K562 (cell line): ENCODE data around the gene HBG1. TPM values are rescaled to one million over a fixed set of nuclear protein-coding genes. Genes with fewer than 3 reads are reported as not detected.
A peak's percentile ranks its signal among the peaks of the same experiment; 100 is the strongest.

Experiments
- HDAC8 ChIP-seq: fragments of 450-650 bp; IDR thresholded peaks from 2 replicates; pipeline ENCODE4 v1.6.1; 2016; ENCODE audit warnings: mild to moderate bottlenecking, missing genetic modification characterization, moderate library complexity, missing compliant biosample characterization
- HDGF ChIP-seq: fragments of 450-650 bp; IDR thresholded peaks from 2 replicates; pipeline ENCODE4 v1.6.1; 2016
- HIVEP1 ChIP-seq: fragments of 250-450 bp; sonication (Bioruptor Pico); IDR thresholded peaks from 2 replicates; pipeline ENCODE4 v1.4.0; 2020; ENCODE audit warnings: mild to moderate bottlenecking
- MYBL2 ChIP-seq, 2 experiments: fragments of 450-650 bp in 1 of 2; sonication (generic) in 1 of 2; formaldehyde crosslinking in 1 of 2; IDR thresholded peaks; 2 replicates each; pipeline versions ENCODE4 v1.6.1 to v1.8.1; 2017 to 2022; ENCODE audit warnings: borderline replicate concordance in 1 of 2, inconsistent platforms in 1 of 2, low read depth in 1 of 2, mild to moderate bottlenecking in 1 of 2, missing genetic modification reagents in 1 of 2, moderate library complexity in 1 of 2
- MYNN ChIP-seq, 2 experiments: sonication (generic); formaldehyde crosslinking in 1 of 2; IDR thresholded peaks; 2 replicates each; pipeline versions ENCODE4 v1.5.0 to v1.6.1; 2016 to 2020; ENCODE audit warnings: antibody characterized with exemption in 1 of 2, missing genetic modification reagents in 1 of 2
- NBN ChIP-seq: fragments of 450-650 bp; IDR thresholded peaks from 2 replicates; pipeline ENCODE4 v1.6.1; 2016; ENCODE audit warnings: low read depth, mild to moderate bottlenecking
- PTTG1 ChIP-seq: fragments of 450-650 bp; IDR thresholded peaks from 2 replicates; pipeline ENCODE4 v1.6.1; 2016; ENCODE audit warnings: low read depth, mild to moderate bottlenecking, missing genetic modification characterization, missing compliant biosample characterization
- SPI1 ChIP-seq: IDR thresholded peaks from 2 replicates; pipeline ENCODE4 v1.6.1; 2011; ENCODE audit warnings: low read depth, low read length, control low read depth, borderline replicate concordance
- SUPT5H ChIP-seq: fragments of 450-650 bp; IDR thresholded peaks from 2 replicates; pipeline ENCODE4 v1.6.1; 2016
- TOE1 ChIP-seq, 2 experiments: fragments of 450-650 bp in 1 of 2; sonication (generic) in 1 of 2; formaldehyde crosslinking in 1 of 2; IDR thresholded peaks; 2 replicates each; pipeline versions ENCODE4 v1.7.1 to v1.8.0; 2016 to 2022; ENCODE audit warnings: borderline replicate concordance in 2 of 2, mild to moderate bottlenecking in 2 of 2, antibody characterized with exemption in 1 of 2, inconsistent platforms in 1 of 2, low read depth in 1 of 2, missing genetic modification reagents in 1 of 2, moderate library complexity in 1 of 2
- WHSC1 ChIP-seq: IDR thresholded peaks from one replicate; pipeline ENCODE4 v1.6.1; 2012; ENCODE audit warnings: low read length, control low read depth, inconsistent platforms
- ZKSCAN8 ChIP-seq: fragments of 200-800 bp; sonication (Bioruptor generic); IDR thresholded peaks from 2 replicates; pipeline ENCODE4 v1.6.1; 2016; ENCODE audit warnings: missing genetic modification characterization, missing compliant biosample characterization
- ZNF146 ChIP-seq: IDR thresholded peaks from one replicate; pipeline ENCODE4 v1.6.1; 2018; ENCODE audit warnings: missing compliant biosample characterization; ENCODE audit not compliant: unreplicated experiment
- ZNF184 ChIP-seq: sonication (generic); formaldehyde crosslinking; IDR thresholded peaks from 2 replicates; pipeline ENCODE4 v1.5.0; 2020; ENCODE audit warnings: missing genetic modification reagents
- ZNF197 ChIP-seq: fragments of 200-800 bp; sonication (Bioruptor generic); IDR thresholded peaks from 2 replicates; pipeline ENCODE4 v1.6.1; 2016; ENCODE audit warnings: low read depth, missing genetic modification characterization, missing compliant biosample characterization
- ZNF586 ChIP-seq: fragments of 450-650 bp; formaldehyde crosslinking; conservative IDR thresholded peaks from 2 replicates; pipeline ENCODE4 v1.4.0; 2020; ENCODE audit warnings: mild to moderate bottlenecking, moderate library complexity
- polyA plus RNA-seq, 8 experiments: library from polyadenylated mRNA; depleted of rRNA in 4 of 8; stranded (reverse) in 5 of 8; unstranded in 3 of 8; fragments of >200 nt; fragmentation: Nextera tagmentation in 2 of 8; fragmentation: Illumina TruSeq in 1 of 8; extraction: Ambion mirVana in 2 of 8; extraction: Trizol in 1 of 8; gene quantifications; 2 replicates each; pipeline versions ENCODE4 v1.2.1 to v1.2.3, GENCODE V29; 2011 to 2014; ENCODE audit warnings: inconsistent platforms in 1 of 8, missing spikeins in 1 of 8
- total RNA-seq, 7 experiments: library from RNA; depleted of rRNA in 6 of 7; stranded (reverse); fragments of >200 nt in 6 of 7; fragmentation: Illumina TruSeq in 2 of 7; extraction: Trizol in 2 of 7; gene quantifications; 2 replicates each; pipeline versions ENCODE4 v1.2.1 to v1.2.3, GENCODE V29; 2011 to 2021; ENCODE audit warnings: low replicate concordance in 1 of 7
- TF ChIP-seq, protein P1 (sequence below): conservative IDR thresholded peaks from 2 replicates; pipeline ENCODE4 v1.6.1; 2011; ENCODE audit warnings: low read depth, mild to moderate bottlenecking, low read length; ENCODE audit not compliant: control insufficient read depth
- TF ChIP-seq, protein P2 (sequence below), 2 experiments: fragments of 450-650 bp; formaldehyde crosslinking in 1 of 2; IDR thresholded peaks; 2 replicates each; pipeline versions ENCODE4 v1.4.0 to v1.6.1; 2014 to 2020; ENCODE audit warnings: mild to moderate bottlenecking in 2 of 2, borderline replicate concordance in 1 of 2, low read depth in 1 of 2

The HBG1 gene
- total and polyA plus RNA-seq, 9 of the 15 experiments (the other 6 are each of a cell fraction or from before 2014, with no cell fraction given): 1,066 to 16,338 (median 4,898) TPM

DNA sequence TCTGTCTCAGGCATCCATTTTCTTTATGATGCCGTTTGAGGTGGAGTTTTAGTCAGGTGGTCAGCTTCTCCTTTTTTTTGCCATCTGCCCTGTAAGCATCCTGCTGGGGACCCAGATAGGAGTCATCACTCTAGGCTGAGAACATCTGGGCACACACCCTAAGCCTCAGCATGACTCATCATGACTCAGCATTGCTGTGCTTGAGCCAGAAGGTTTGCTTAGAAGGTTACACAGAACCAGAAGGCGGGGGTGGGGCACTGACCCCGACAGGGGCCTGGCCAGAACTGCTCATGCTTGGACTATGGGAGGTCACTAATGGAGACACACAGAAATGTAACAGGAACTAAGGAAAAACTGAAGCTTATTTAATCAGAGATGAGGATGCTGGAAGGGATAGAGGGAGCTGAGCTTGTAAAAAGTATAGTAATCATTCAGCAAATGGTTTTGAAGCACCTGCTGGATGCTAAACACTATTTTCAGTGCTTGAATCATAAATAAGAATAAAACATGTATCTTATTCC, 31.0 kb upstream of the HBG1 start (continued):
- TF ChIP-seq, protein P1, sequence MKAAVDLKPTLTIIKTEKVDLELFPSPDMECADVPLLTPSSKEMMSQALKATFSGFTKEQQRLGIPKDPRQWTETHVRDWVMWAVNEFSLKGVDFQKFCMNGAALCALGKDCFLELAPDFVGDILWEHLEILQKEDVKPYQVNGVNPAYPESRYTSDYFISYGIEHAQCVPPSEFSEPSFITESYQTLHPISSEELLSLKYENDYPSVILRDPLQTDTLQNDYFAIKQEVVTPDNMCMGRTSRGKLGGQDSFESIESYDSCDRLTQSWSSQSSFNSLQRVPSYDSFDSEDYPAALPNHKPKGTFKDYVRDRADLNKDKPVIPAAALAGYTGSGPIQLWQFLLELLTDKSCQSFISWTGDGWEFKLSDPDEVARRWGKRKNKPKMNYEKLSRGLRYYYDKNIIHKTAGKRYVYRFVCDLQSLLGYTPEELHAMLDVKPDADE: peak; percentile 94
- TF ChIP-seq HIVEP1 (CRISPR knock-in tag) (peak; percentile 89), TOE1 (IDR thresholded peaks at IDR 0.05; ENCODE audit: borderline replicate concordance) (peak; percentile 83), TOE1 (CRISPR knock-in tag; IDR thresholded peaks at IDR 0.05; ENCODE audit: borderline replicate concordance, low read depth) (no peak), PTTG1 (tag) (no peak), NBN (peak; percentile 98), ZNF184 (CRISPR knock-in tag) (no peak), HDAC8 (no peak), ZKSCAN8 (CRISPR knock-in tag) (peak; percentile 82), ZNF586 (0 out of 2 replicates have a peak, but pooled peaks have one; percentile 15), MYBL2 (IDR thresholded peaks at IDR 0.05; ENCODE audit: low read depth) (no peak; the same call in 1 of the 2 replicates), MYBL2 (CRISPR knock-in tag; IDR thresholded peaks at IDR 0.05; ENCODE audit: borderline replicate concordance) (no peak), ZNF146 (CRISPR knock-in tag) (no peak), MYNN (IDR thresholded peaks at IDR 0.05) (peak; percentile 96), MYNN (CRISPR knock-in tag; IDR thresholded peaks at IDR 0.05) (no peak), SPI1 (peak; percentile 66; the same call in 1 of the 2 replicates), HDGF (no peak), ZNF197 (CRISPR knock-in tag) (peak; percentile 89), SUPT5H (no peak), WHSC1 (no peak)
- TF ChIP-seq, protein P2, sequence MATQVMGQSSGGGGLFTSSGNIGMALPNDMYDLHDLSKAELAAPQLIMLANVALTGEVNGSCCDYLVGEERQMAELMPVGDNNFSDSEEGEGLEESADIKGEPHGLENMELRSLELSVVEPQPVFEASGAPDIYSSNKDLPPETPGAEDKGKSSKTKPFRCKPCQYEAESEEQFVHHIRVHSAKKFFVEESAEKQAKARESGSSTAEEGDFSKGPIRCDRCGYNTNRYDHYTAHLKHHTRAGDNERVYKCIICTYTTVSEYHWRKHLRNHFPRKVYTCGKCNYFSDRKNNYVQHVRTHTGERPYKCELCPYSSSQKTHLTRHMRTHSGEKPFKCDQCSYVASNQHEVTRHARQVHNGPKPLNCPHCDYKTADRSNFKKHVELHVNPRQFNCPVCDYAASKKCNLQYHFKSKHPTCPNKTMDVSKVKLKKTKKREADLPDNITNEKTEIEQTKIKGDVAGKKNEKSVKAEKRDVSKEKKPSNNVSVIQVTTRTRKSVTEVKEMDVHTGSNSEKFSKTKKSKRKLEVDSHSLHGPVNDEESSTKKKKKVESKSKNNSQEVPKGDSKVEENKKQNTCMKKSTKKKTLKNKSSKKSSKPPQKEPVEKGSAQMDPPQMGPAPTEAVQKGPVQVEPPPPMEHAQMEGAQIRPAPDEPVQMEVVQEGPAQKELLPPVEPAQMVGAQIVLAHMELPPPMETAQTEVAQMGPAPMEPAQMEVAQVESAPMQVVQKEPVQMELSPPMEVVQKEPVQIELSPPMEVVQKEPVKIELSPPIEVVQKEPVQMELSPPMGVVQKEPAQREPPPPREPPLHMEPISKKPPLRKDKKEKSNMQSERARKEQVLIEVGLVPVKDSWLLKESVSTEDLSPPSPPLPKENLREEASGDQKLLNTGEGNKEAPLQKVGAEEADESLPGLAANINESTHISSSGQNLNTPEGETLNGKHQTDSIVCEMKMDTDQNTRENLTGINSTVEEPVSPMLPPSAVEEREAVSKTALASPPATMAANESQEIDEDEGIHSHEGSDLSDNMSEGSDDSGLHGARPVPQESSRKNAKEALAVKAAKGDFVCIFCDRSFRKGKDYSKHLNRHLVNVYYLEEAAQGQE (IDR thresholded peaks at IDR 0.05; ENCODE audit: borderline replicate concordance): peak; percentile 53; the same call in 1 of the 2 replicates
- TF ChIP-seq, protein P2 (CRISPR knock-in tag; IDR thresholded peaks at IDR 0.05; ENCODE audit: low read depth): no peak
